MM.1S (cell line): Measurements from ENCODE around the gene ID3.

Source experiments
- DNase-seq: peaks from one replicate; pipeline ENCODE4 v3.0.0-alpha.2; 2015
- H2AFZ ChIP-seq: fragments of 300-600 bp; sonication (generic); 2 replicates; pipeline ENCODE4 v1.6.0; 2016; ENCODE audit warnings: antibody characterized with exemption, low read length
- H3F3A ChIP-seq: fragments of 300-600 bp; sonication (generic); 2 replicates; pipeline ENCODE4 v1.6.1; 2016; ENCODE audit warnings: mild to moderate bottlenecking, antibody characterized with exemption, low read length, moderate library complexity, mixed read lengths; ENCODE audit not compliant: insufficient read depth
- H3K27ac ChIP-seq: fragments of 300-600 bp; sonication (generic); 2 replicates; pipeline ENCODE4 v1.5.1; 2016; ENCODE audit warnings: mild to moderate bottlenecking, low read length
- H3K27me3 ChIP-seq: fragments of 300-600 bp; sonication (generic); replicated peaks from 2 replicates; pipeline ENCODE4 v1.6.0; 2016; ENCODE audit warnings: low read length; ENCODE audit not compliant: insufficient read depth
- H3K36me3 ChIP-seq: fragments of 300-600 bp; sonication (generic); replicated peaks from 2 replicates; pipeline ENCODE4 v1.6.1; 2016; ENCODE audit warnings: mild to moderate bottlenecking, low read length, mixed read lengths; ENCODE audit not compliant: insufficient read depth
- H3K4me1 ChIP-seq: fragments of 300-600 bp; sonication (generic); 2 replicates; pipeline ENCODE4 v1.6.1; 2016; ENCODE audit warnings: low read length, mixed read lengths
- H3K4me2 ChIP-seq: fragments of 300-600 bp; sonication (generic); 2 replicates; pipeline ENCODE4 v1.6.0; 2016; ENCODE audit warnings: low read depth, low read length
- H3K4me3 ChIP-seq: fragments of 300-600 bp; sonication (generic); 2 replicates; pipeline ENCODE4 v1.5.1; 2016; ENCODE audit warnings: low read length, mixed read lengths
- H3K79me2 ChIP-seq: fragments of 300-600 bp; sonication (generic); 2 replicates; pipeline ENCODE4 v1.6.1; 2016; ENCODE audit warnings: mixed run types, low read length, mixed read lengths
- H3K9ac ChIP-seq: fragments of 300-600 bp; sonication (generic); 2 replicates; pipeline ENCODE4 v1.6.1; 2016; ENCODE audit warnings: low read length, mixed read lengths
- H3K9me2 ChIP-seq: fragments of 300-600 bp; sonication (generic); replicated peaks from 2 replicates; pipeline ENCODE4 v1.6.1; 2016; ENCODE audit warnings: mild to moderate bottlenecking, low read length, mixed read lengths; ENCODE audit not compliant: insufficient read depth
- H3K9me3 ChIP-seq: fragments of 300-600 bp; sonication (generic); replicated peaks from 2 replicates; pipeline ENCODE4 v1.6.1; 2016; ENCODE audit warnings: mild to moderate bottlenecking, low read length, mixed read lengths; ENCODE audit not compliant: insufficient read depth
- H4K20me1 ChIP-seq: fragments of 300-600 bp; sonication (generic); 2 replicates; pipeline ENCODE4 v1.6.1; 2016; ENCODE audit warnings: mild to moderate bottlenecking, low read length, moderate library complexity, mixed read lengths; ENCODE audit not compliant: insufficient read depth
- CTCF ChIP-seq: fragments of 300-600 bp; sonication (generic); IDR thresholded peaks from 2 replicates; pipeline ENCODE4 v1.5.1; 2016; ENCODE audit warnings: antibody characterized with exemption, low read length, mixed read lengths
- EZH2 ChIP-seq: fragments of 300-600 bp; sonication (generic); optimal IDR thresholded peaks from 2 replicates; pipeline ENCODE3; 2017; ENCODE audit warnings: low read depth, mild to moderate bottlenecking, antibody characterized with exemption, low read length, mixed read lengths
- EZH2phosphoT487 ChIP-seq: fragments of 300-600 bp; sonication (generic); IDR thresholded peaks from 2 replicates; pipeline ENCODE4 v1.6.1; 2018; ENCODE audit warnings: antibody characterized with exemption, low read length

The ID3 gene

GRCh38 chr1:23529146-23530086, 29.9 kb downstream of the ID3 start:
- peak; percentile 51 for DNase-seq
- TF ChIP-seq CTCF (no peak), EZH2 (no peak), EZH2phosphoT487 (no peak)
- Histone ChIP-seq H3K27ac (peak overlapping the region; percentile 95), H3K4me3 (peak overlapping the region; percentile 95), H4K20me1 (no peaks in the 10 kb centered on the region), H3F3A (peaks cover 74% of the 10 kb centered on the region), H2AFZ (no peak overlapping the region), H3K4me2 (peak overlapping the region; percentile 74), H3K9me2 (no peaks in the 10 kb centered on the region), H3K79me2 (peaks cover 49% of the 10 kb centered on the region), H3K27me3 (no peaks in the 10 kb centered on the region), H3K9me3 (no peaks in the 10 kb centered on the region), H3K4me1 (peaks cover 65% of the 10 kb centered on the region), H3K36me3 (no peaks in the 10 kb centered on the region), H3K9ac (peak overlapping the region; percentile 98)

DNA sequence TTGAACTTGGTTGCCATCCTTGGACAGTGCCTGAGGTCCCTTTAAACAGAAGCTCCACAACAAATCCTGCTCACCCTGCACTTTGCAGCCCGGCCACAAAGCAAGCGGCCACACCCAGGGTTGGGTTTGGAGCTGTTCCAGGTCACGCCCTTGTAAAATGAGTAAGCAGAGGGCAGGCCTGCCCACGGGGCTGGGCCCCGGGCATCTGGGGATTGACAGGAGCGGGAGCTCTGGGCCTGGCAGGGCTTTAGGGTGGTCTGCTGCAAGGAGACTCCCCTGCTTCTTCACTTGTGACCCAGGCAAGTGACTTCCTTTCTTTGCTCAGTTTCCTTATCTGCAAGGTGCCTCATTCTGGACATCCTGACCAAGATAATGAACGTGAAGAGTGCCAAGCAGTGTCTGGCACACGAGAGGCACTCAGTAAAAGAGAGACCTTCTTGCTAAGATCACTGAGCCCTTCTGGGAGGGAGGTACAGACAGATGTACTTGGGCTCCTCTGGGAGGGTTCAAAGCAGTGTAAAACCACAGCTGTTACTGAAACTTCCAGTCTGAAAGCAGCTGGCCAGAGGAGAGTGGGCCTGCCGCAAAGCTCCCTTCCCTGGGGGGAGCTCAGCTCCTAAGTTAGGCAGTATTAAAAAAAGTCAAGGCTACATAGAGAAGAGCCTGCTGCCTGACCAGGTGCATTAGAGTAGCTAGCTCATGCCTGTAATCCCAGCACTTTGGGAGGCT, 30.9 kb downstream of the ID3 start:
- Histone ChIP-seq H3K27me3 (no peaks in the 10 kb centered on the region), H3F3A (peaks cover 69% of the 10 kb centered on the region), H3K9ac (peak overlapping the region; percentile 98), H3K4me2 (peak overlapping the region; percentile 74), H3K4me3 (peak overlapping the region; percentile 95), H4K20me1 (no peaks in the 10 kb centered on the region), H3K27ac (peak overlapping the region; percentile 95), H3K9me2 (no peaks in the 10 kb centered on the region), H3K9me3 (no peaks in the 10 kb centered on the region), H3K4me1 (peaks cover 65% of the 10 kb centered on the region), H3K36me3 (no peaks in the 10 kb centered on the region), H2AFZ (no peak overlapping the region), H3K79me2 (peaks cover 59% of the 10 kb centered on the region)
- TF ChIP-seq CTCF (no peak), EZH2phosphoT487 (no peak), EZH2 (no peak)
- DNase-seq, result peak; percentile 96

GRCh38 chr1:23527900-23528249, 31.4 kb downstream of the ID3 start:
- Histone ChIP-seq H3F3A (peaks cover 63% of the 10 kb centered on the region), H3K9me3 (no peaks in the 10 kb centered on the region), H3K36me3 (peaks cover under 1% of the 10 kb centered on the region; the same call in 1 of the 2 replicates), H3K4me1 (peaks cover 59% of the 10 kb centered on the region), H3K27me3 (no peaks in the 10 kb centered on the region), H3K9me2 (no peaks in the 10 kb centered on the region), H3K27ac (peak overlapping the region; percentile 95), H3K79me2 (peaks cover 64% of the 10 kb centered on the region), H4K20me1 (no peaks in the 10 kb centered on the region), H2AFZ (no peak overlapping the region), H3K4me2 (peak overlapping the region; percentile 74), H3K4me3 (peak overlapping the region; percentile 95), H3K9ac (peak overlapping the region; percentile 98)
- TF ChIP-seq CTCF (peak; percentile 37), EZH2 (no peak), EZH2phosphoT487 (no peak)
- DNase-seq, result no peak
